CD4-positive, alpha-beta T cell treated with Interleukin-4 for 4 hours (primary cell): ENCODE measurements around the gene EPB41L3.
"Not testable (repeated sequence)": the region's sequence is repeated elsewhere in the genome, so short reads cannot be mapped to it uniquely, and the experiment has no call there.

ENCODE experiments used
- DNase-seq: peaks from one replicate; pipeline ENCODE4 v3.0.0-alpha.2; 2020

The EPB41L3 gene

GRCh38 chr18:5530629-5531178 is 13.1 kb downstream of the EPB41L3 start:
- DNase-seq, result no peak

DNA sequence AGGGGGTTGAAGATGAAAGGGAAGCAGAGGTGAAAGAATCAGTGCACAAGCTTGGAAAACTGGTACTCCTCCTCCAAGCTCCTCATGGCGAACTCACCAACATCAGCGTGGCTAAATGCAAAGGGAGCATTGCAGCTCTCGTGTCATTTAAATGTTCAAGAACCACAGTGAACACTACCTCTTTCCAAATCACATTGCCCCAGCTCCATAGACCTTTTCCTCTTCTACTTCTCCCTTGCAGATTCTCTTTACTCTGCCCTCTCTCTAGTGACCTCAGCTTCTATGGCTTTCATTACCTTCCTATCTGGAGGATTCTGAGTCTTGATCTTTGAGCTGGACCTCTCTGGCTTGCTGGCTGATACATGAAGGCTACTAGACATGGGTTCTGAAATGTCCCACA is 14.3 kb downstream of the EPB41L3 start:
- no peak for DNase-seq

DNA sequence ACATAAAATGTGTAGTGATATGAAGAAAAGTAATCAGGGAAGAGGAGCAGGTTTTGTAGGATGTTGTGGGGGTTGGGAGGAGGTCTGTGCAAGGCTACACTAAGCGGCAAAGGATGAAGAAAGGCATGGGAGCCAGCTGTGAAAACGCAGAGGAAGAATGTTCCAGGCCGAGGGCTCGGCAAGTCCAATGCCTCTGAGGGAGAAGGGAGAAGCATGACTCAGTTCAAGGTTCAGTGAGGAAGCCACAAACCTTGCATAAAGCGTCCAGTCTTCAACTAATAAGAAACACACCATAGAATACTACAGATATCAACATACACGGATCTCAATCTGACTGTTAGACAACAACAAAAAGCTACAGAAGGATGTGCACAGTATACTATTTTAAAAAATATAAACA is 16.2 kb downstream of the EPB41L3 start:
- DNase-seq, result no peak

DNA sequence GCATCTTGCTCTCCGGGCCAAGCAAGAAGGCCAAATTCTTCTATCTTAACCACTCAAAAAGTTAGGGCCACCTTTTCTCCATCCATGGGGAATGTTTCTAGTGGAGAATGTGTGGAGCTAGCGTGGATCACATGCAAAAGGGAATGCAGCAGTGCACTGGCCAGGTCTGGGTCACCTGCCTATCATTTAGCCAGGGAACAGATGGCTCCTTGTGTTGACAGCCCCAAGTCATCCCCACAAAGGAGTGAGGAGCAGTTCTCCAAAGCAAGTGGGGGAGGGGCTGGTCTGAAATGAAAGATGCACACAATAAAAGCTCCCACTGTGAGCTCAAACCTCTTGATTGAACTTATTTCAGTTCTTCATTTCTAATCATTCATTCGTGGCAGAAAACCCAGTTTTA is 19.1 kb downstream of the EPB41L3 start:
- DNase-seq, result no peak

DNA sequence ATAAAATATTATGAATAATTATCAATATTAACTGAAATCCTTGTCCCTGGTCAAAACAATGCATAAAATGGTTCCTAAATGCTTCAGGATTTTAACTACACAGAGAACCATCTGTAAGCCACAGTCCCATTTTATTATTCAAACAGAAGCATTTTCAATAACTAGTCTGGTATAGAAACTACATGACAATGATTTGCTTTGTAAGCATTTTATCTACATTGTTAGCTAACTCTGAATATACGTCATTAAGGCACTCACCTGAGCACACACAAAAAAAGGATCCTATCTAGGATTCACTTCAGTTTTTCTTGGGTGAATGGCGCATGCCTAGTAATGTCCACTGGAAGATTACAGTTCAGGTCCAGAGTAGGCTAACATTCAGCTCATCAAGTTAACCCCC is 22.8 kb downstream of the EPB41L3 start:
- DNase-seq, result no peak

GRCh38 chr18:5520464-5520863 is 23.3 kb downstream of the EPB41L3 start:
- DNase-seq, result no peak

- no peak for DNase-seq
These were observed 24.1 kb downstream of the EPB41L3 start for GRCh38 chr18:5519448-5520298.

GRCh38 chr18:5518899-5519371 is 24.9 kb downstream of the EPB41L3 start:
- no peak for DNase-seq

DNA sequence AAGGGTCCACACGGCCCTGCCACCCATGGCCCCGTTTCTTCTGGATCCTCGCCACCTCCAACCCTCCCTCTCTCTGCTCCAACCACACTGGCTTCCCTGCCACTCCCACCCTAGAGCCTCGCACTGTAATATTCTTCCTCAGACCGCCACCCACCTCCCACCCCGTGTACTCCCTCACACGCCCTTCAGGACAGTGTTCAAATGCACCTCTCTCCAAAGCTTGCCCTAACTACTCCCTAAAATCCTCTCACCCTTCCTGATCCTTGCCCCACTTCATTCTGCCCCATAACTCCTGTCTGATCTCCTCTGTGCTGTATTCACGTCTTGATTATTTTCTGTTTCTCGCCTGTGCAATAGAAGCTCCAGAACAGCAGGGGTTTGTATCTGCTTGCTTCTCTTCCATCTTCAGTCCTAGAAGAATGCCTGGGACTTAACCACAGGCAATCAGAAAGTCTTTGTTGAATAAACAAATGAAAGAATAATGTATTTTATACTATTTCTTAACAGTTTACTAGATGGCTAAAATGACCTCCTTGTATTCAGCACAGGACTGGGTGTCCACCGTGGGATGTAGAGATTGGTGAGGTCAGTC is 25.5 kb downstream of the EPB41L3 start:
- DNase-seq, result no peak

GRCh38 chr18:5516841-5517240 is 27.0 kb downstream of the EPB41L3 start:
- no peak for DNase-seq

DNA sequence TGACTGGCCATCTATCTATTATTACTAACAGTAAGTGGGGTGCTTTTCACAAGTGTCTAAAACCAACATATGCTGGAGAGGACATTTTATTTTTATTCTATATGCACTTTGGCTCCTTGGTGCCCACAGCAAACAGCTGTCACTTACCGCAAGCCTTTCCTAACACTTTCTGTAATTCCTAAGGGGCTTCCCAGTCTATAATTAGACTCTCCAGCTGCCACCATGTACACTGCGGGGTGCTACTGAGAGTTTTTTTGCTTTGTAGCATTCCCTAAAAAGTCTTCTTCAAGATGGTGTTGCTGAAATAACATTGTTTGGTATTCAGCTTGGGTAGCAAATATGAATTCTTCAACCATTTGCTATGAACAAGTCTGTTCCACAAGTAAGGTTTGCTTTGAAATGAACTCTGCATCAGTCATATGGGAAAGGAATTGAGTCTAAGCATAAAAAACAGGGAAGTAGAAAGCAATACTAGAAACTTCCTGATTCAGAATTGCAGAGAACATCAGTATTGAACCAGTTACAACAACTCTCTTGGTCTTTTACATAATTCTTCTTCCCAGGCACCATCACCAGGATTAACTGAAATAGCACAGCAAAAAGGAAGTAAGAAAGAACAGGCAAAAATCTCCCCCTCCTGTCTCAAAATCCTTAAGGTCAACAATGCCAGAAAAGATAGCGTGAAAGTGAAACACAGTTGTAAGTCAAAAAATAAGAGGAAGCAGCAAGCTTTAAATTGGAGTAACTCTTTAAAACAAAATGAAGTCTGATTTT is 28.6 kb downstream of the EPB41L3 start:
- no peak for DNase-seq

GRCh38 chr18:5513947-5514346 is 29.9 kb downstream of the EPB41L3 start:
- DNase-seq, result no peak

DNA sequence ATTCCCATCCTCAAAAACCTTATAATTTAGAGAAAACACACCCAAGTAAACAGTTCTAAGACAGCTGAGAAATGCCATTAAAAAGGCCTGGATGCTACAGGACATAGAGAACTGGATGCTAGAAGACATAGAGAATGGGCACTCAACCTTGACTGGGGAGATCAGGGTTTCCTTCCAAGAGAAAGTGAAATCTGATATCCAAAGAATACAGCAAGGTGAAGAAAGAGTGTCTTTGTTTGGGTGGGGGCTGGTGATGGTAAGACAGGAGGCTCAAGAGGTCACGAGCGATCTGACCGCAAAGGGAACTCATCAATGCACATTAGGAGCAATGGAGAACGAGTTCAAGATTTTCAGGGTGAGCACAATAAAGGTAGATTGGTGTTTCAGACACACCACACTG is 31.6 kb downstream of the EPB41L3 start:
- no peak for DNase-seq

DNA sequence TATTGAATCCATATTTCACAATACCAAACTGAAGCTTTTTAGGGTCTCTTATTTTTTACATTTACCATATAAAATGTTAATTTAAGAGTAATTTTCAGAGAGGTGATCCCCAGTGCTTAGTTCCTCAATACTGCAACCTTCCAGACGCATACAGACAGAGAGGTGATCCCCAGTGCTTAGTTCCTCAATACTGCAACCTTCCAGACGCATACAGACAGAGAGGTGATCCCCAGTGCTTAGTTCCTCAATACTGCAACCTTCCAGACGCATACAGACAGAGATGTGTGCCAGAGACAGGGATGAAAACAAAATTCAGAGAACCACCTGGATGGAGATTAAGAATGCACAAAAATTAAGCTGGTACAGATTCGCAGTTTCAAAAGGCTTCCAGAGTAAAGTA is 32.3 kb downstream of the EPB41L3 start:
- DNase-seq, result not testable (repeated sequence)

- DNase-seq, result no peak
These were observed 33.5 kb downstream of the EPB41L3 start for GRCh38 chr18:5510135-5510846.

GRCh38 chr18:5508821-5509220 is 35.0 kb downstream of the EPB41L3 start:
- DNase-seq, result no peak

GRCh38 chr18:5507756-5508155 is 36.0 kb downstream of the EPB41L3 start:
- no peak for DNase-seq

DNA sequence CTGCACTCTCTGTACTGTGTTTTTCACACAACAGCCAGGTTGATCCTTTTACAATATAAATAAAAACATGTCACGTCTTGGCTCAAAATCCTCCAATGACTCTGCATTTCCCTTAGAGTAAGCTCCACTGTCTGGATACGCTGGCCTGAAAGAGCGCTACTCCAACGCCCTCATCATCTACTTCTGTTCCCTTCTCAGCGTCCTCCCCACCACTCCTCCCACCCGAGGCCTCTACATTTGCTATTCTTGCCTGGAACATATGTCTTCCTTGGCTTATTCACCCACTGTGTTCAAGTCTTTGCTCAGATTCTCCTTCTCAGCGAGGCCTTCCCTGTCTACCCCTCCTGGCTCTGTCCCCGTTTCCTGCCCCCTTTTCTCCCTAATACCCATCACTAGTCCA is 37.6 kb downstream of the EPB41L3 start:
- no peak for DNase-seq

- DNase-seq, result no peak
These were observed 40.1 kb downstream of the EPB41L3 start for GRCh38 chr18:5503740-5504139.

GRCh38 chr18:5500158-5500939 is 43.4 kb downstream of the EPB41L3 start:
- no peak for DNase-seq

- no peak for DNase-seq
These were observed 45.3 kb downstream of the EPB41L3 start for GRCh38 chr18:5498452-5498851.

GRCh38 chr18:5496305-5496704 is 47.5 kb downstream of the EPB41L3 start:
- DNase-seq, result no peak
